Measurements from ENCODE around the gene PDGFC.

PDGFC gene

DNA sequence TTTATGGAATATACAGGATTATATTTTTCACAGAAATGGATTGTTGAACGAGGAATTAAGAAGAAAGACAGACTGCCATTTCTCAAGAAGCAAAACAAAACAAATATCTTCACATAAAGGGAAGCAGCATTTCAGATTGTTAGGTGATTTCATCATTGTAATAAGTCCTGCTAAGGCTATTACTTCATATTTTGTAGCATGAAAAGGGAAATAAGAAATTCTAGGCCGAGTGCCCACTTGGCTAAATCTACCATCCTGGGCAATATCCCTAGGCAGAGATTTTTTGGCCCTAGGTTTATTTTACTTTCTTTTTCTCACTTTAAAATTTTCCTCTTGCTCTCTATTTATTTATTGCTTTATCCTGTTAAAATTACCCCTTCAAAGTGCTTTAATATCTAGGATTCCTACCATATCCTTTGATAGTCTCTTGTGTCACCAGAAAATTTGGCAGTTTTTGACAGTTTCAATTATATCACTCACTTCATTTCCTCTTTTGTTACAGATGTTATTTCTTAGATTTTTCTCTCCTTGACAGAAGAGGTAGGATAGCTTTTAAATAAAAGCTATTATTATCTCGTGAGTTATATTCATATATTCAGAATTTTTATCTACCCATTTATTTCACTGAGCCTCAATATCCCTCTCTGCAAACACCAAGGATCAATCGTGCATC is 142.3 kb downstream of the PDGFC start:
- no peak overlapping the region for H3K4me3 ChIP-seq (ENCODE audit: low read depth in 1 of 2, low read length in 2 of 2)
- no peak overlapping the region for H3K9ac ChIP-seq (ENCODE audit: low read depth, low read length)
- DNase-seq, result no peak
- H3K79me2 ChIP-seq (ENCODE audit: insufficient read depth, low read length), result no peaks in the 10 kb centered on the region
- no peak overlapping the region for H2AFZ ChIP-seq (ENCODE audit: low read depth, low read length)
- ATAC-seq (ENCODE audit: insufficient read depth, low read depth), result no peak
- H3K4me1 ChIP-seq (ENCODE audit: insufficient read depth, low read length), result no peaks in the 10 kb centered on the region
- no peaks in the 10 kb centered on the region for H3K36me3 ChIP-seq (ENCODE audit: insufficient read depth, low read length)
- TF ChIP-seq CTCF (IDR thresholded peaks at IDR 0.05; ENCODE audit: borderline replicate concordance, extremely low read depth, low read length, poor library complexity, severe bottlenecking), result no peak
- no peak for TF ChIP-seq EZH2 (IDR thresholded peaks at IDR 0.05; ENCODE audit: borderline replicate concordance, low read depth, low read length, severe bottlenecking)
- no peak overlapping the region for H3K27ac ChIP-seq (ENCODE audit: low read length)
- H3K9me3 ChIP-seq (ENCODE audit: insufficient read depth, low read length, severe bottlenecking), result no peaks in the 10 kb centered on the region
- no peaks in the 10 kb centered on the region for H4K20me1 ChIP-seq (ENCODE audit: insufficient read depth, low read length)
- H3K4me2 ChIP-seq (ENCODE audit: insufficient read depth, low read length), result no peak overlapping the region
- no peaks in the 10 kb centered on the region for H3K27me3 ChIP-seq (ENCODE audit: insufficient read depth, low read length, poor library complexity)

- no peaks in the 10 kb centered on the region for H3K36me3 ChIP-seq (ENCODE audit: insufficient read depth, low read length)
- DNase-seq (no peak), ATAC-seq (ENCODE audit: insufficient read depth, low read depth) (no peak)
- H3K9me3 ChIP-seq (ENCODE audit: insufficient read depth, low read length, severe bottlenecking), result no peaks in the 10 kb centered on the region
- H3K27me3 ChIP-seq (ENCODE audit: insufficient read depth, low read length, poor library complexity), result no peaks in the 10 kb centered on the region
- H3K4me3 ChIP-seq (ENCODE audit: low read depth in 1 of 2, low read length in 2 of 2), result no peak overlapping the region
- no peaks in the 10 kb centered on the region for H3K79me2 ChIP-seq (ENCODE audit: insufficient read depth, low read length)
- TF ChIP-seq EZH2 (IDR thresholded peaks at IDR 0.05; ENCODE audit: borderline replicate concordance, low read depth, low read length, severe bottlenecking), result no peak
- H2AFZ ChIP-seq (ENCODE audit: low read depth, low read length), result no peak overlapping the region
- H3K27ac ChIP-seq (ENCODE audit: low read length), result no peak overlapping the region
- no peak overlapping the region for H3K9ac ChIP-seq (ENCODE audit: low read depth, low read length)
- H3K4me2 ChIP-seq (ENCODE audit: insufficient read depth, low read length), result no peak overlapping the region
- H4K20me1 ChIP-seq (ENCODE audit: insufficient read depth, low read length), result no peaks in the 10 kb centered on the region
- H3K4me1 ChIP-seq (ENCODE audit: insufficient read depth, low read length), result no peaks in the 10 kb centered on the region
These were observed 144.1 kb downstream of the PDGFC start for GRCh38 chr4:156827519-156827918.

GRCh38 chr4:156825074-156825473 is 146.5 kb downstream of the PDGFC start:
- no peak for ATAC-seq (ENCODE audit: insufficient read depth, low read depth)
- no peaks in the 10 kb centered on the region for H3K27me3 ChIP-seq (ENCODE audit: insufficient read depth, low read length, poor library complexity)

More at GRCh38 chr4:156825074-156825473, 146.5 kb downstream of the PDGFC start:
- H3K4me3 ChIP-seq (ENCODE audit: low read depth in 1 of 2, low read length in 2 of 2), result no peak overlapping the region
- H3K4me1 ChIP-seq (ENCODE audit: insufficient read depth, low read length), result no peaks in the 10 kb centered on the region
- no peaks in the 10 kb centered on the region for H4K20me1 ChIP-seq (ENCODE audit: insufficient read depth, low read length)
- no peak for DNase-seq
- no peak overlapping the region for H3K27ac ChIP-seq (ENCODE audit: low read length)
- H3K36me3 ChIP-seq (ENCODE audit: insufficient read depth, low read length), result no peaks in the 10 kb centered on the region
- no peak overlapping the region for H3K4me2 ChIP-seq (ENCODE audit: insufficient read depth, low read length)
- no peak overlapping the region for H2AFZ ChIP-seq (ENCODE audit: low read depth, low read length)
- TF ChIP-seq CTCF (IDR thresholded peaks at IDR 0.05; ENCODE audit: borderline replicate concordance, extremely low read depth, low read length, poor library complexity, severe bottlenecking) (no peak), EZH2 (IDR thresholded peaks at IDR 0.05; ENCODE audit: borderline replicate concordance, low read depth, low read length, severe bottlenecking) (no peak)
- H3K9me3 ChIP-seq (ENCODE audit: insufficient read depth, low read length, severe bottlenecking), result no peaks in the 10 kb centered on the region
- no peak overlapping the region for H3K9ac ChIP-seq (ENCODE audit: low read depth, low read length)
- H3K79me2 ChIP-seq (ENCODE audit: insufficient read depth, low read length), result no peaks in the 10 kb centered on the region

Measured in DND-41 (cell line).